ENCODE results near the gene PPP4R4.

DNA sequence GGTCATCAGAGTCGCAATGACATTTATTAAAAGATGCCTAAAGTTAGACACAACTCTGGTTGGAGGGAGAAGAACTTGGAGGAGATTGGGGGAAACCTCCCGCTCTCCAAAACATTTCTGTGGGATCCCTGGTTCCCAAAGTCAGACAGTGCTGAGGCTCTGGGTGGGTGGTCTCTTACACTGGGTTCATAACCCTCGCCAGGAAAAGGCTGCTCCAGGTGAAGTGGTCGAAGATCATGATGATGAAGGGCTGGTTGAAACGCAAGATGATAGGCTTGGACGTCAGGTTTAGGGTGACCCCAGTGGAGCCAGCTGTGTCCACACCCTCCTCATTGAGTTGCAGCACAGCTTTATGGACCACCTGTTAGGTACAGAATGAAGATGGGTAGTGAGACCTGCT is 130.1 kb downstream of the PPP4R4 start:
- TF ChIP-seq, protein P1, sequence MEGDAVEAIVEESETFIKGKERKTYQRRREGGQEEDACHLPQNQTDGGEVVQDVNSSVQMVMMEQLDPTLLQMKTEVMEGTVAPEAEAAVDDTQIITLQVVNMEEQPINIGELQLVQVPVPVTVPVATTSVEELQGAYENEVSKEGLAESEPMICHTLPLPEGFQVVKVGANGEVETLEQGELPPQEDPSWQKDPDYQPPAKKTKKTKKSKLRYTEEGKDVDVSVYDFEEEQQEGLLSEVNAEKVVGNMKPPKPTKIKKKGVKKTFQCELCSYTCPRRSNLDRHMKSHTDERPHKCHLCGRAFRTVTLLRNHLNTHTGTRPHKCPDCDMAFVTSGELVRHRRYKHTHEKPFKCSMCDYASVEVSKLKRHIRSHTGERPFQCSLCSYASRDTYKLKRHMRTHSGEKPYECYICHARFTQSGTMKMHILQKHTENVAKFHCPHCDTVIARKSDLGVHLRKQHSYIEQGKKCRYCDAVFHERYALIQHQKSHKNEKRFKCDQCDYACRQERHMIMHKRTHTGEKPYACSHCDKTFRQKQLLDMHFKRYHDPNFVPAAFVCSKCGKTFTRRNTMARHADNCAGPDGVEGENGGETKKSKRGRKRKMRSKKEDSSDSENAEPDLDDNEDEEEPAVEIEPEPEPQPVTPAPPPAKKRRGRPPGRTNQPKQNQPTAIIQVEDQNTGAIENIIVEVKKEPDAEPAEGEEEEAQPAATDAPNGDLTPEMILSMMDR (IDR thresholded peaks at IDR 0.05), result no peak
- no peak for TF ChIP-seq POLR2A (IDR thresholded peaks at IDR 0.05)
